Posterior cingulate gyrus (tissue), 11 donors: Measurements from ENCODE around the gene TBC1D2B.

Experiments used
- DNase-seq, 10 donors: peaks; one replicate each; pipeline versions ENCODE4 v3.0.0 to v3.0.0-alpha.2; 2020 to 2021; ENCODE audit warnings: mixed read lengths in 3 of 10
- intact Hi-C: fragments of 100-400 bp; cut with DNase I; formaldehyde crosslinking; loops from one replicate; pipeline ENCODE4 v1.15.1; 2023

TBC1D2B gene

GRCh38 chr15:78040653-78041244 lies 36.8 kb downstream of the TBC1D2B start:
- intact Hi-C loops, result no loop called here
- DNase-seq, result no peak

- intact Hi-C loops, result no loop called here
- DNase-seq, result no peak
Observed at GRCh38 chr15:78038585-78039247, 38.8 kb downstream of the TBC1D2B start.

DNA sequence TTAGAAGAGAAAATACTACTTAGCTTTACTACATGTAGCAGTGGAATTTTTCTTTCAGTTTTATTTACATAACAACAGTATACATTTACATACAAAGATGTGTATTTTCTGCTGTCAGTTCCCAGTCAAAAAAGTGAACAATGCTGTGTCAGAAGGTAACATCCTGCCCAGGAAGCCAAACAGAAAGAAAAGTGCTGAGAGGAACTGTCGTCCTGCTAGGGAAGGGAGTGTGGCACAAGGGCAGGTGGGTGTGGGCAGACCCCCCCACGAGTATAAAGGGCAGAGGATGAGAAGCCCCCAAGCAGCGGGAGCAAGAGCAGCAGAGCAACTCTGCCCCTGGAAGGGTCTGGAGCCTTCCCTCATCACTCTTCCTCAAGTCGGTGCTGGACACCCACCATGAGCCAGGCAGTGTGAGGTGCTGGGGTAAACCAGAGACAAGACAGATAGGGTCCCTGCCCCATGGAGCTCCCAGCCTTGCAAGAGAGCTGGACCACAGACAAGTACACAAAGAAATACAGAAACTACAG lies 39.7 kb downstream of the TBC1D2B start:
- DNase-seq, result no peak
- intact Hi-C loops, result no loop called here

DNA sequence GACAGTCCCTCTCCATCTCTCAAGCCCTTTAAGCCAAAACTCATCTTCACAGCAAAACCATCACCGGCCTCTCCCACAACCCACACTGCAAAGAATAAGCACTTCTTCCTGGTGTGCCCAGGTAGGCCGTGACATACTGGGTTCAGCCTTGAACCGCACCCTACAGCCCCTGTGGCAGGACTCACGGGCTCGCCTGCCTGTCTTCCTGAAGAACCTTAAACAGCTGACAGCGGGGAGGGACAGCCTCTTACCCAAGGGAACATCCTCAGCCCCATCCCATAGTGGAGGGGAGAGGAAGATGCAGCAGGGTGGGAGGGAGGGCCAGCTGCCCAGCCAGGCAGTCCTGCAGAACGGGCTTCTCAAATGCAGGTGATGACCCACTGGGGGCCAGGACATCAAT lies 40.2 kb downstream of the TBC1D2B start:
- intact Hi-C loops, result no loop called here
- no peak for DNase-seq

- no peak for DNase-seq
Observed at GRCh38 chr15:78035861-78036476, 41.5 kb downstream of the TBC1D2B start.

GRCh38 chr15:78035321-78035751 lies 42.2 kb downstream of the TBC1D2B start:
- no peak for DNase-seq
- intact Hi-C loops, result no loop called here

More at GRCh38 chr15:78035861-78036476, 41.5 kb downstream of the TBC1D2B start:
- intact Hi-C loops, result no loop called here

DNA sequence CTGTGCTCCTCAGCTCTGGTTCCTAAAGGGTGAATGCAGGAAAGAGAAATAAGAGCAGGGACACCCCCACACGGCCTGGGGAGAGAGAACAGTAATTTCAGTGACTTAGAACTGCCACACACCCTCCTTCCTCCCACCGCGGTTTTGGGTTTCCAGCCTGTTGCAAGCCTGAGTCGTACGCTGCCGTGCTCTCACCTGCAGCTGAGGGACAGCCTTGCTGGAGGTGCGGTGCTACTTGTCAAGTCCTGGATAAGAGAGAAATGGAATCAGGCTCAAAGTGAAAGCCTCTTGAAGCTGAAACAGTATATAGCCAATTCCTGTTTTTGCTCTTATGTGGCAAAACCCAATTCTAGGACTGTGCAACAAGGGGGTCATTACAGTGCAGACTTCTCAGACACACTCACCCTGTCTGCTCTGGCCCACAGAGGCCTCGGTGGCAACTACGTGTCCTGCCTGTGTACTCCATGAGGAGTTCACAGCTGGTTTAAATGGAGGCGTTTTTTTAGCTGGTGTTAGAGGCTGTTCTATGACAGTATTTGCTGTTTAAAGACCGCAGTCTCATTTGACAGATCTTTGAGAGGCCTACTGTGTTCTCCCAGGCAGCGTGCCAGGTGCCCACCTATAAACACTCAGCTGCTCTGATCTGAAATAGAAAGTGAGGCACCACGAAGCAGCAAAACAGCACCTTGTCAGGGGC lies 42.9 kb downstream of the TBC1D2B start:
- intact Hi-C loops, result no loop called here
- DNase-seq, result no peak

DNA sequence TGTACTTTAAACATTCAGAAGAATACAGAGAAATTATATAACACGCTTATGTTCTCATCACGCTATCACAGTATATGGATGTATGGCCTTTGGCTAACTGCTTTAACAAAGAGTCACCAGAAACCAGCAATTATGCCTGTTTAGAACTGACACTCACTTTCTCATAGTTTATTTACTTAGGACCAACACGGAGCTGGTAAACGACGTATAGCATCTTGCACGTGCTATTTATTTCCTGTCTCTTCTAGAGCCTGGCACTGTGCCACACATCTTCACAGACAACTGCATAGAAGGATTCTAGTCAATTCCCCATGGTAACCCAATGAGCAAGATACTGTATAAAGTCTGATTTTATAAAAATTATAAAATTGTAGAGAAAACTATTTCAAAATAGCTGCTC lies 43.6 kb downstream of the TBC1D2B start:
- intact Hi-C loops, result no loop called here
- DNase-seq, result no peak

GRCh38 chr15:78032671-78033070 lies 44.8 kb downstream of the TBC1D2B start:
- intact Hi-C loops, result no loop called here
- DNase-seq, result no peak

GRCh38 chr15:78024883-78025282 lies 52.6 kb downstream of the TBC1D2B start:
- intact Hi-C loops, result no loop called here
- no peak for DNase-seq

DNA sequence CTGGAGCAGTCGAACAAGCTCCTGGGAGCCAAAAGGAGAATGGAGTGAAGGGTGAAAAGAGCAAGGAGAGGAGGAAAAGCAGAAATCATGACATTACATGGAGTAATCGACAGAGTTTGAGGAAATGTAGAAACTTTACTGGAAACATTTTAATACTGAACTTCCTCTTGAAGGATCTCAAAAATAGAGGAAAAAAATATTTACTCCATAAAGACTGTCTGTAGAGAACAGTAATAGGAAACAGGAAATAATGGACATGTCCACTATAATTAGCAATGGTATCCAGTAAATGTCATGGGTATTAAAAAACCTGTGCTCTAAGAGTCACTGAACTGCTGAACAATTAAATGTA lies 53.0 kb downstream of the TBC1D2B start:
- intact Hi-C loops, result no loop called here
- no peak for DNase-seq

- intact Hi-C loops, result no loop called here
- no peak for DNase-seq
Observed at GRCh38 chr15:78023865-78024518, 53.5 kb downstream of the TBC1D2B start.

GRCh38 chr15:78023081-78023665 lies 54.3 kb downstream of the TBC1D2B start:
- intact Hi-C loops, result no loop called here
- peak in 1 of 10 donors; percentile 68 for DNase-seq

DNA sequence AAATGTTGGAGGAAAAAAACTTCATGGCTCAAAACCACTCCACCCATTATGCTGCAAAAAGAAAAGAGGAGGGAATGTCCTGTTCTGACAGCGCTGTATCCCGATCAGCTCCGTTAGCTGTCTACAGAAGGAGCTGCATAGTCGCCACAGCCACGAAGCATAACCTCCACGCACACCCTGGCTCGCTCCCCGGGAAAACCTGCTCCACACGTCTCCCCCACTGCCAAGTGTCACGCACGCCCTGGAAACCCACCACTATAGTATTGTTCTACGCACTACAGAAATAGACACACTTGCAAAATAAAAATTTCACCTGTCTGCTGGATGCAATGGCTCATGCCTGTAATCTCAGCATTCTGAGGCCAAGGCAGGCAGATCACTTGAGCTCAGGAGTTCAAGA lies 55.8 kb downstream of the TBC1D2B start:
- peak in 1 of 10 donors; percentile 62 for DNase-seq
- intact Hi-C loops, result no loop called here

DNA sequence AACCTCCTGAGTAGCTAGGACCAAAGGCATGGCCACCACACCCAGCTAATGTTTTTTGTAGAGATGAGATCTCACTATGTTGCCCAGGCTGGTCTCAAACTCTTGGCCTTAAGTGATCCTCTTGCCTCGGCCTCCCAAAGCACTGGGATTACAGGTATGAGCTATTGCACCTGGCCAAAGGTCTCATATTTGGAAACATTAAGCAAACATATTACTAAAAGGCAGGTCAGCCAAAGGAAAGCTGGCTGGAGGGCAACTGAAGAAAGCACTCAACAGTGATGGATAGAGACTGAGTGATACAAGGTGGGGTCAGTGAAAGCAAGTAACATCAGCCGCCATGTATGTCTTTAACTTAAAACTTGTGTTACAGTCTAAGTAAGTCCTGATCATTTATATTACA lies 57.5 kb downstream of the TBC1D2B start:
- peak in 1 of 10 donors; percentile 29 for DNase-seq
- intact Hi-C loops, result no loop called here

DNA sequence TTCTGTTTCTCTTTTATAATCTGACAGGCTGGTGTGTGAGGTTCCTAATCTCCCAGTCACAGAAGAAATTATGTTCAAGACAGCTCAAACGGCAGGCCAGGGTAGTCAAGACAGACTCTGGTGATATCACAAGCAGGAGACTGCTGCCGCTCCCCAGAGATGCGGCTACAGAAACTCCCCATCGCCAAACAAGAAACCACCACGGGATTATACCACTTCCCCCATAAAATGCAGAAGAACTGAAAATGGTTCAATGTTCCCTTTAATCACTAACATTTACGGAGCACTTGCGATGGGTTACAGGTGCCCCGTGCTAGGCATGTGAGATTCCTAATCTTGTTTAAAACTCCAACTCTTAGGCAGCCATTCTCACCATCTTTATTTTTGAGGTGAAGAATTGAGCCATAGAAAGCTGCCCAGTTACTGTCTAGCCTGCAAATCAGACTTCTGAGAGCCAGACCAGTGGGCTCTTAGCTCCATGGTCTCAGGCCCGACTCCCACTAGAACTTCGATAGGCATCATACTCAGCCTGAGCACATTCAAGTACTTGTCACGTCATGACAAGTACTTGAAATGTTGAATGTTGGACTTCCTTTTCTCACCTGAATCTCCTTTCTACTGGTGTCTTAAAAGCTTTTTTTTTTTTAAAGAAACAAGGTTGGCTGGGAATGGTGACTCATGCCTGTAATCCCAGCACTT lies 58.4 kb downstream of the TBC1D2B start:
- DNase-seq, result peak in 1 of 10 donors; percentile 53
- intact Hi-C loops, result no loop called here

GRCh38 chr15:78018445-78018844 lies 59.1 kb downstream of the TBC1D2B start:
- intact Hi-C loops, result no loop called here
- no peak for DNase-seq

DNA sequence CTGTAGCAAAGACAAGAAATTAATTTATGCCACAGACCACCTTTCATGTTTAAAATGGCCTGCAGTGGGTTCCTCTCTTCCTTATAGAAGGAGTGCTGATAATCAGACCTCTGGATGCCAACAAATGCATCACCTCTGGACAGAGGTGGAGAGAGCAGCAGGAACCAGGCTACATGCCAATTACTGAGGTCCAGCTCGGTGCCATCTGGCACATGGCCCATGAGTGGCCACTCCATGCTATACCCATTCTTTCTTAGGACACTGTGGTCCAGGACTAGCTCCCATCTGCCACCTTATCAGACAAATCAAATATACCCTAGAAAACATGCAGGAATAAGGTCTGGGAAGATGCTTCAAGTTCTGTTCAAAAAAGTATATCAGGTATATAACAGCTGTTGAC lies 60.7 kb downstream of the TBC1D2B start:
- intact Hi-C loops, result no loop called here
- DNase-seq, result peak in 1 of 10 donors; percentile 27

- DNase-seq, result peak in 1 of 10 donors; percentile 43
- intact Hi-C loops, result no loop called here
Observed at GRCh38 chr15:78012643-78013077, 64.9 kb downstream of the TBC1D2B start.

GRCh38 chr15:78010067-78010466 lies 67.4 kb downstream of the TBC1D2B start:
- peak in 1 of 10 donors; percentile 52 for DNase-seq
- intact Hi-C loops, result no loop called here
